ENCODE results near the gene KRT2.

DNA sequence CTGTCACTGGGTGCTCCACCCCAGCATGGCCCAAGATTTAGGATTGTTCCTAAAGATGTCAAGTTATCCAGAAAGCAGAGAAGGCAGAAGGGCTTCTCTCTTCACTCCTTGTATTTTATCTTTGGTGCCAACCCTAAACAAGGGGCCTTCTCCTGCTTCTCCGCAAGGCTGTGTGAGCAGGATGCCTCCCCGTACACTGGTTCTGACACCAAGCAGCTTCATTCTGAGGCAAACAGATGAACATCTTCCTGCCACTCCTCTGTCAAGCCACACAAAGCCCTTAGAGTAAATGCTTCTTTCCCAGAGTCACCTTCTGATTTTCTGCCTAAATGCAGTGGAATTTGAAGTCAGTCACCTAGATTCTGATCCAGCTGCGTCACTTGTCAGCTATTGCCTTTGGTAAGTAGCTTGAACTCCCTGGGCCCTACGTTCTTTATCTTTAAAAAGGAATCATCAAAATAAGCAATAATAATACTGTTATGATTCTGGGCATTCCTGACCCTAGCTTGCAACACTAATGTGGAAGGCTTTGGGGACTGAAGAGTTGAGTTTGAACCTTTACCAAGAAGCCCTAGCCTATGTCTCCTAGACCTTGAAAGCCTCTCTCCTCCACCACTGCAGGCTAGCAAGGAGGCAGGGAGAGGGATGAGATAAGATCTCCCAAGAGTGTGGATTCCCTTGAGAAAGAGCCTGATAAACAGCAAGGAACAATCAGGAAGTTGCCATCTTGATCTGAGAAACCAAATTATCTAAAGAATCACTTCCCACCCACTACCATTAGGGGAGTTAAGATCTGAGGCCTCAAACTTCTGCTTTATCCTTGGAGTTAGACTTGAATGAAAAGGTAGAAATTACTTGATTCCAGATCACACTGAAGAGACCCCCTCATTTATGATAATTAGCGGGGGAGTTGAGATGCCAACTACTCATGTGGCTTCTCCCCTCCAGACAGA lies 39.3 kb downstream of the KRT2 start:
- TF ChIP-seq, protein P1, sequence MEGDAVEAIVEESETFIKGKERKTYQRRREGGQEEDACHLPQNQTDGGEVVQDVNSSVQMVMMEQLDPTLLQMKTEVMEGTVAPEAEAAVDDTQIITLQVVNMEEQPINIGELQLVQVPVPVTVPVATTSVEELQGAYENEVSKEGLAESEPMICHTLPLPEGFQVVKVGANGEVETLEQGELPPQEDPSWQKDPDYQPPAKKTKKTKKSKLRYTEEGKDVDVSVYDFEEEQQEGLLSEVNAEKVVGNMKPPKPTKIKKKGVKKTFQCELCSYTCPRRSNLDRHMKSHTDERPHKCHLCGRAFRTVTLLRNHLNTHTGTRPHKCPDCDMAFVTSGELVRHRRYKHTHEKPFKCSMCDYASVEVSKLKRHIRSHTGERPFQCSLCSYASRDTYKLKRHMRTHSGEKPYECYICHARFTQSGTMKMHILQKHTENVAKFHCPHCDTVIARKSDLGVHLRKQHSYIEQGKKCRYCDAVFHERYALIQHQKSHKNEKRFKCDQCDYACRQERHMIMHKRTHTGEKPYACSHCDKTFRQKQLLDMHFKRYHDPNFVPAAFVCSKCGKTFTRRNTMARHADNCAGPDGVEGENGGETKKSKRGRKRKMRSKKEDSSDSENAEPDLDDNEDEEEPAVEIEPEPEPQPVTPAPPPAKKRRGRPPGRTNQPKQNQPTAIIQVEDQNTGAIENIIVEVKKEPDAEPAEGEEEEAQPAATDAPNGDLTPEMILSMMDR (IDR thresholded peaks at IDR 0.05) = no peak
- TF ChIP-seq POLR2A (IDR thresholded peaks at IDR 0.05) = no peak

Measured in body of pancreas (tissue), 4 donors.